ENCODE results near the gene TMPRSS3. TPM values are rescaled to one million over a fixed set of nuclear protein-coding genes. Genes with fewer than 3 reads are reported as not detected.

TMPRSS3 gene
- total and polyA plus RNA-seq, 2 of the 13 experiments (the other 11 are each of a cell fraction or from before 2014, with no cell fraction given): 2.8 to 16.9 TPM

DNA sequence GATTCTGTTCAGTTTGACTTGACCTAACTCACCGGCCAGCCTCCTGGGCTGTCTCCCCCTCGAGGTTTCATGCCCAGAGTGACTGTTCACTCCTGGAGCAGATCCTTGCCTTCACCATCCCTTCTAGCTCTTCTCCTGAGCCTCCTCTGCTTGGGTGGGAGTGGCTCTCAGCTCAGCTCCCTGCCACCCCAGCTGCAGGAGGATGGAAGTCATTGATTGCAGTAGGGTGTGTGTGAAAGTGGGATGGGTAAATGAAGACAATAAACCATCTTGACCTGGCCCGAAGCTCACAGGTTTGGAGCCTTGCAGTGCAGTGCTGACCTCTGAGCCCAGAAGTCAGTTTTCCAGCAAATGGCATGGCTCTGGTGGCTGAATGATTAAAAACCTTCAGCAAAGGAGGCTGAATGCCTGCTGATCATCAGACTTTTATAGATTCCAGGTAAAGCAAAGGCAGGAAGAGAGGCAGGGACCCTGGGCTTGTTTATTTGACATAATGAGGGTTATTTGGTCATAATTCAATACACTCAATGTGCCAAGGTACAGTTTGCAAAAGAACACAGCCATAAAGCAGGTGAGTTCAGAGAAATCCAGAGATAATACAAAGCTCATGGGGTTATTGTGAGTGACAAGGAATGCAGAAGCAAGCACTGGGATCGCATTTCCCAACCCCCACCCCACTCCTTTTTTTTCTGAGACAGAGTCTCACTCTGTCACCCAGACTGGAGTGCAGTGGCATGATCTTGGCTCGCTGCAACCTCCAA is 63.1 kb downstream of the TMPRSS3 start (continued):
- TF ChIP-seq ZFP36L2 (CRISPR knock-in tag; IDR thresholded peaks at IDR 0.05): no peak
- no peak for TF ChIP-seq STAG1 (CRISPR knock-in tag; IDR thresholded peaks at IDR 0.05)
- no peak for TF ChIP-seq ARNT (IDR thresholded peaks at IDR 0.05)
- TF ChIP-seq, protein P1, sequence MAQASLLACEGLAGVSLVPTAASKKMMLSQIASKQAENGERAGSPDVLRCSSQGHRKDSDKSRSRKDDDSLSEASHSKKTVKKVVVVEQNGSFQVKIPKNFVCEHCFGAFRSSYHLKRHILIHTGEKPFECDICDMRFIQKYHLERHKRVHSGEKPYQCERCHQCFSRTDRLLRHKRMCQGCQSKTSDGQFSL (CRISPR knock-in tag; IDR thresholded peaks at IDR 0.05): no peak
- TF ChIP-seq ZNF431 (CRISPR knock-in tag; IDR thresholded peaks at IDR 0.05; ENCODE audit: borderline replicate concordance, low read depth): no peak
- TF ChIP-seq TBX2 (CRISPR knock-in tag; IDR thresholded peaks at IDR 0.05; ENCODE audit: borderline replicate concordance): no peak

DNA sequence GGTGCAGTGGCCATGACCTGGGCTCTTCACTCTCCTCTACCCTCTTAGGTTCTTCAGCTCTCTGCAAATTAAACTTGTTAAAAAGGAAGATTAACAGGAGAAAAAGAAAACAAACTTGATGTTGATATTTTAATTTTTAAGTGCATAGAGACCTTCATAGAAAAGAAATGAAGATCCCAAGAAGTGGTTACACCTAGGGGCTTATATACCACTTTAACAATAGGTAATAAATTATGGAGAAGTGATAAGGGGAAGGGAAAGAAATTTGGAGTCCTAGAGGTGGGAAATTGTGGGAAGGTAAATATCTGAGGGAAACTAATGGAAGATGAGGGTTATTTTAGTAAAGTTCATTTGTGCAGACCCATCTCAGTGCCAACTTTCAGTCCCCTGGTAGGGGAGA is 64.2 kb downstream of the TMPRSS3 start:
- in situ Hi-C loops (cut with HindIII; ENCODE audit: extremely low pct_ligation_motif_present, low pct_unique_long_range_greater_than_20kb) (no loop called here), intact Hi-C loops (cut with micrococcal nuclease; ENCODE audit: unreplicated experiment) (no loop called here)
- POLR2A ChIA-PET: no interaction called here
- H3K4me2 ChIP-seq (ENCODE audit: low read depth, low read length): no peak overlapping the region
- H2AFZ ChIP-seq (ENCODE audit: low read length): no peak overlapping the region
- no peak overlapping the region for H3K27ac ChIP-seq (ENCODE audit: extremely low read length, insufficient read depth, low read length)
- no peaks in the 10 kb centered on the region for H3K9me3 ChIP-seq (ENCODE audit: low read length)
- DNase-seq (ENCODE audit: low spot score): no peak
- CTCF ChIA-PET (ENCODE audit: low intra/inter-chr PET ratio, low total read pairs): no interaction called here
- BruUV-seq (replicated peaks): no TSS peak
- H3K36me3 ChIP-seq (replicated peaks in 1 of 2; ENCODE audit: control insufficient read depth in 1 of 2, insufficient read depth in 2 of 2, low read length in 2 of 2): no peaks in the 10 kb centered on the region
- no peaks in the 10 kb centered on the region for H4K20me1 ChIP-seq (ENCODE audit: insufficient read depth, low read length)
- no peak overlapping the region for H3K4me3 ChIP-seq (replicated peaks in 1 of 3; ENCODE audit: insufficient read depth in 1 of 3, low read depth in 2 of 3, low read length in 3 of 3)
- H3K4me1 ChIP-seq (ENCODE audit: insufficient read depth, low read length): peaks cover 19% of the 10 kb centered on the region
- no peak for TF ChIP-seq ZNF777 (CRISPR knock-in tag; IDR thresholded peaks at IDR 0.05)
- TF ChIP-seq MEIS2 (CRISPR knock-in tag; IDR thresholded peaks at IDR 0.05): no peak
- TF ChIP-seq, protein P2, sequence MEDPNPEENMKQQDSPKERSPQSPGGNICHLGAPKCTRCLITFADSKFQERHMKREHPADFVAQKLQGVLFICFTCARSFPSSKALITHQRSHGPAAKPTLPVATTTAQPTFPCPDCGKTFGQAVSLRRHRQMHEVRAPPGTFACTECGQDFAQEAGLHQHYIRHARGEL (CRISPR knock-in tag; IDR thresholded peaks at IDR 0.05): no peak
- no peak for TF ChIP-seq TCF7L2 (IDR thresholded peaks at IDR 0.05; ENCODE audit: low read depth, low read length)
- no peak for TF ChIP-seq ZNF235 (CRISPR knock-in tag; IDR thresholded peaks at IDR 0.05; ENCODE audit: borderline replicate concordance)
- no peak for TF ChIP-seq ZNF343 (CRISPR knock-in tag; IDR thresholded peaks at IDR 0.05)
- TF ChIP-seq ZNF205 (CRISPR knock-in tag; IDR thresholded peaks at IDR 0.05): no peak
- no peak for TF ChIP-seq ZSCAN20 (CRISPR knock-in tag; IDR thresholded peaks at IDR 0.05; ENCODE audit: borderline replicate concordance)
- TF ChIP-seq, protein P3, sequence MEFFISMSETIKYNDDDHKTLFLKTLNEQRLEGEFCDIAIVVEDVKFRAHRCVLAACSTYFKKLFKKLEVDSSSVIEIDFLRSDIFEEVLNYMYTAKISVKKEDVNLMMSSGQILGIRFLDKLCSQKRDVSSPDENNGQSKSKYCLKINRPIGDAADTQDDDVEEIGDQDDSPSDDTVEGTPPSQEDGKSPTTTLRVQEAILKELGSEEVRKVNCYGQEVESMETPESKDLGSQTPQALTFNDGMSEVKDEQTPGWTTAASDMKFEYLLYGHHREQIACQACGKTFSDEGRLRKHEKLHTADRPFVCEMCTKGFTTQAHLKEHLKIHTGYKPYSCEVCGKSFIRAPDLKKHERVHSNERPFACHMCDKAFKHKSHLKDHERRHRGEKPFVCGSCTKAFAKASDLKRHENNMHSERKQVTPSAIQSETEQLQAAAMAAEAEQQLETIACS (CRISPR knock-in tag; IDR thresholded peaks at IDR 0.05): no peak
- FAIRE-seq: no peak
- no peaks in the 10 kb centered on the region for H3K79me2 ChIP-seq (ENCODE audit: insufficient read depth, low read length)
- ATAC-seq: no peak
- H3K27me3 ChIP-seq (ENCODE audit: control insufficient read depth in 1 of 2, insufficient read depth in 2 of 2, low read length in 2 of 2): no peaks in the 10 kb centered on the region; a peak in 1 of 5 replicates
- H3K9ac ChIP-seq (ENCODE audit: insufficient read depth, low read depth, low read length): no peak overlapping the region

All from HepG2 (cell line).